ENCODE measurements around the gene HERC2. TPM values are rescaled to one million over a fixed set of nuclear protein-coding genes. Genes with fewer than 3 reads are reported as not detected.

Gene HERC2
- total and polyA plus RNA-seq, 9 of the 15 experiments (the other 6 are each of a cell fraction or from before 2014, with no cell fraction given) = 10.6 to 84.0 (median 42.6) TPM

- Histone ChIP-seq H3K79me2 (ENCODE audit: control insufficient read depth, insufficient read depth, low read length) (no peaks in the 10 kb centered on the region; the same call in 2 of the 3 replicates), H3K27ac (ENCODE audit: extremely low read depth, low read depth, low read length) (no peak overlapping the region), H3K4me2 (ENCODE audit: insufficient read depth, low read length) (no peak overlapping the region), H3K27me3 (ENCODE audit: control insufficient read depth in 2 of 2, insufficient read depth in 2 of 2, low read length in 2 of 2) (no peaks in the 10 kb centered on the region), H4K20me1 (replicated peaks; ENCODE audit: control insufficient read depth, insufficient read depth, low read length) (no peaks in the 10 kb centered on the region), H3K36me3 (ENCODE audit: control insufficient read depth, insufficient read depth, low read length) (peaks cover 69% of the 10 kb centered on the region), H3K9ac (ENCODE audit: insufficient read depth in 1 of 2, low read depth in 2 of 2, low read length in 2 of 2) (no peak overlapping the region), H3K4me3 (no peak overlapping the region), H2AFZ (ENCODE audit: low read depth, low read length) (no peak overlapping the region), H3K9me1 (ENCODE audit: control insufficient read depth, insufficient read depth, low read length) (no peaks in the 10 kb centered on the region), H3K9me3 (replicated peaks; ENCODE audit: control insufficient read depth, insufficient read depth, low read depth, low read length) (no peaks in the 10 kb centered on the region), H3K4me1 (replicated peaks in 1 of 2; ENCODE audit: control insufficient read depth in 2 of 2, insufficient read depth in 2 of 2, low read length in 2 of 2) (peaks cover 0 to 10% of the 10 kb centered on the region in 2 experiments; a peak in 1 of 5 replicates)
- BruUV-seq (replicated peaks) = no TSS peak
- ATAC-seq (no peak), FAIRE-seq (no peak), DNase-seq (ENCODE audit: extremely low read depth in 1 of 4, low spot score in 3 of 4) (no peak)
- intact Hi-C loops (cut with micrococcal nuclease) = no loop called here
- TF ChIP-seq MEF2A (IDR thresholded peaks at IDR 0.05; ENCODE audit: control insufficient read depth, low read depth, low read length) = no peak
- TF ChIP-seq POLR2G (IDR thresholded peaks at IDR 0.05; ENCODE audit: low read depth, low read length) = peak; percentile 42; the same call in 1 of the 2 replicates
- CTCF ChIA-PET (ENCODE audit: low intra/inter-chr PET ratio) = no interaction called here
- in situ Hi-C loops (cut with MboI) = no loop called here
- WGBS (ENCODE audit: insufficient coverage, low coverage, missing lambda C conversion rate) = 96% methylated on average over 23 of the region's 27 CpGs
- POLR2A ChIA-PET = interaction anchor here (1.3 kb wide), 1 partner anchor 14 kb away, joined by 3 read pairs; no protein-coding TSS in a partner anchor
These were observed 47.9 kb downstream of the HERC2 start for GRCh38 chr15:28273873-28274610.

- Histone ChIP-seq H3K9me3 (replicated peaks; ENCODE audit: control insufficient read depth, insufficient read depth, low read depth, low read length) (no peaks in the 10 kb centered on the region), H3K27me3 (ENCODE audit: control insufficient read depth in 2 of 2, insufficient read depth in 2 of 2, low read length in 2 of 2) (no peaks in the 10 kb centered on the region), H3K36me3 (ENCODE audit: control insufficient read depth, insufficient read depth, low read length) (peaks cover 69% of the 10 kb centered on the region), H3K27ac (ENCODE audit: extremely low read depth, low read depth, low read length) (no peak overlapping the region), H3K9ac (ENCODE audit: insufficient read depth in 1 of 2, low read depth in 2 of 2, low read length in 2 of 2) (peak overlapping the region in 1 of 2 experiments; percentile 58; a peak in 1 of 4 replicates), H3K79me2 (ENCODE audit: control insufficient read depth, insufficient read depth, low read length) (no peaks in the 10 kb centered on the region; the same call in 2 of the 3 replicates), H3K9me1 (ENCODE audit: control insufficient read depth, insufficient read depth, low read length) (no peaks in the 10 kb centered on the region), H2AFZ (ENCODE audit: low read depth, low read length) (no peak overlapping the region), H3K4me1 (replicated peaks in 1 of 2; ENCODE audit: control insufficient read depth in 2 of 2, insufficient read depth in 2 of 2, low read length in 2 of 2) (peaks cover 0 to 10% of the 10 kb centered on the region in 2 experiments; a peak in 1 of 5 replicates), H3K4me2 (ENCODE audit: insufficient read depth, low read length) (no peak overlapping the region), H3K4me3 (no peak overlapping the region), H4K20me1 (replicated peaks; ENCODE audit: control insufficient read depth, insufficient read depth, low read length) (no peaks in the 10 kb centered on the region)
- ATAC-seq (peak; percentile 48; the same call in 2 of the 3 replicates), FAIRE-seq (no peak), DNase-seq (ENCODE audit: extremely low read depth in 1 of 4, low spot score in 3 of 4) (no peak)
- ChIA-PET CTCF (ENCODE audit: low intra/inter-chr PET ratio) (no interaction called here), POLR2A (interaction anchor here (1.3 kb wide), 1 partner anchor 13 kb away, joined by 3 read pairs; no protein-coding TSS in a partner anchor)
- BruUV-seq (replicated peaks) = no TSS peak
- WGBS (ENCODE audit: insufficient coverage, low coverage, missing lambda C conversion rate) = 85% methylated on average over 5 of the region's 5 CpGs
- intact Hi-C loops (cut with micrococcal nuclease) (no loop called here), in situ Hi-C loops (cut with MboI) (no loop called here)
- TF ChIP-seq TFAM (CRISPR knock-in tag; conservative IDR thresholded peaks at IDR 0.05) = no peak
These were observed 48.5 kb downstream of the HERC2 start for GRCh38 chr15:28273468-28273867.
